OCI-LY3 (cell line): ENCODE data around the gene DENND4A.

Source experiments
- H2AFZ ChIP-seq: fragments of 200-600, 300-600 bp; shearing (Covaris generic); 2 replicates; pipeline ENCODE4 v1.6.0; 2014; ENCODE audit warnings: antibody characterized with exemption, low read depth, low read length
- H3K27ac ChIP-seq: fragments of 200-600, 300-600 bp; sonication (generic); 2 replicates; pipeline ENCODE4 v1.5.1; 2014; ENCODE audit warnings: mild to moderate bottlenecking, low read length, moderate library complexity, mixed read lengths
- H3K27me3 ChIP-seq: fragments of 200-600, 300-600 bp; sonication (generic); 2 replicates; pipeline ENCODE4 v1.6.1; 2014; ENCODE audit warnings: low read depth, low read length, mixed read lengths
- H3K36me3 ChIP-seq: fragments of 200-600, 300-600 bp; sonication (generic); replicated peaks from 2 replicates; pipeline ENCODE3; 2014; ENCODE audit warnings: low read depth, low read length, mixed read lengths
- H3K4me1 ChIP-seq: fragments of 300-600, 200-600 bp; sonication (generic); 2 replicates; pipeline ENCODE4 v1.6.1; 2014; ENCODE audit warnings: low read length, mixed read lengths
- H3K4me2 ChIP-seq: fragments of 200-600, 300-600 bp; sonication (generic); 2 replicates; pipeline ENCODE4 v1.6.1; 2014; ENCODE audit warnings: low read length, mixed read lengths
- H3K4me3 ChIP-seq: fragments of 300-600, 200-600 bp; sonication (generic); 2 replicates; pipeline ENCODE4 v1.5.1; 2014; ENCODE audit warnings: antibody characterized with exemption, mild to moderate bottlenecking, low read length, moderate library complexity
- H3K79me2 ChIP-seq: fragments of 300-600, 200-600 bp; shearing (Covaris generic); 2 replicates; pipeline ENCODE4 v1.6.1; 2014; ENCODE audit warnings: mild to moderate bottlenecking, low read length, mixed read lengths
- H3K9ac ChIP-seq: fragments of 300-600, 200-600 bp; shearing (Covaris generic); 2 replicates; pipeline ENCODE4 v1.6.0; 2014; ENCODE audit warnings: mild to moderate bottlenecking, low read length, moderate library complexity
- H3K9me3 ChIP-seq: fragments of 200-600, 300-600 bp; shearing (Covaris generic); 2 replicates; pipeline ENCODE4 v1.6.1; 2014; ENCODE audit warnings: low read length, mixed read lengths; ENCODE audit not compliant: insufficient read depth
- H4K20me1 ChIP-seq: fragments of 200-600, 300-600 bp; sonication (generic); 2 replicates; pipeline ENCODE4 v1.6.1; 2016; ENCODE audit warnings: low read length, mixed read lengths; ENCODE audit not compliant: insufficient read depth
- CTCF ChIP-seq: fragments of 200-600, 300-600 bp; sonication (generic); IDR thresholded peaks from 2 replicates; pipeline ENCODE4 v1.5.1; 2014; ENCODE audit warnings: antibody characterized with exemption, low read length, low read depth
- EZH2phosphoT487 ChIP-seq: fragments of 200-600 bp; shearing (Covaris generic); IDR thresholded peaks from 2 replicates; pipeline ENCODE4 v1.6.1; 2018; ENCODE audit warnings: antibody characterized with exemption, mixed run types, low read depth

DENND4A gene

GRCh38 chr15:65778269-65778668 lies 13.8 kb downstream of the DENND4A start:
- Histone ChIP-seq H3K9me3 (no peaks in the 10 kb centered on the region), H2AFZ (no peak overlapping the region), H3K4me3 (no peak overlapping the region), H4K20me1 (peaks cover 89% of the 10 kb centered on the region), H3K4me1 (peaks cover 37% of the 10 kb centered on the region), H3K9ac (no peak overlapping the region), H3K79me2 (peaks cover 95% of the 10 kb centered on the region), H3K36me3 (peaks cover 12% of the 10 kb centered on the region), H3K4me2 (no peak overlapping the region), H3K27ac (no peak overlapping the region), H3K27me3 (no peaks in the 10 kb centered on the region)
- TF ChIP-seq CTCF (no peak), EZH2phosphoT487 (no peak)

- peaks cover 90% of the 10 kb centered on the region for H4K20me1 ChIP-seq
- H3K79me2 ChIP-seq = peaks cover 95% of the 10 kb centered on the region
- H3K27ac ChIP-seq = no peak overlapping the region
- peaks cover 16% of the 10 kb centered on the region for H3K36me3 ChIP-seq
- H3K27me3 ChIP-seq = no peaks in the 10 kb centered on the region
- no peak overlapping the region for H3K4me3 ChIP-seq
- no peak overlapping the region for H2AFZ ChIP-seq
- no peak for TF ChIP-seq CTCF
- TF ChIP-seq EZH2phosphoT487 = no peak
- peaks cover 41% of the 10 kb centered on the region for H3K4me1 ChIP-seq
- H3K4me2 ChIP-seq = no peak overlapping the region
- H3K9ac ChIP-seq = no peak overlapping the region
- no peaks in the 10 kb centered on the region for H3K9me3 ChIP-seq
Measured at GRCh38 chr15:65777843-65778242, 14.2 kb downstream of the DENND4A start.

GRCh38 chr15:65777053-65777452 lies 15.0 kb downstream of the DENND4A start:
- H3K79me2 ChIP-seq = peaks cover 95% of the 10 kb centered on the region
- peak overlapping the region; percentile 61 for H3K4me2 ChIP-seq

GRCh38 chr15:65773386-65774111 lies 18.5 kb downstream of the DENND4A start:
- peak overlapping the region; percentile 23 for H3K4me3 ChIP-seq
- H3K9ac ChIP-seq = no peak overlapping the region
- peaks cover 13% of the 10 kb centered on the region for H3K36me3 ChIP-seq
- no peak overlapping the region for H2AFZ ChIP-seq
- TF ChIP-seq EZH2phosphoT487 (no peak), CTCF (no peak)
- H3K4me1 ChIP-seq = peaks cover 55% of the 10 kb centered on the region
- no peaks in the 10 kb centered on the region for H3K9me3 ChIP-seq
- peaks cover 86% of the 10 kb centered on the region for H4K20me1 ChIP-seq
- H3K79me2 ChIP-seq = peaks cover 94% of the 10 kb centered on the region
- peak overlapping the region; percentile 27 for H3K27ac ChIP-seq
- H3K27me3 ChIP-seq = no peaks in the 10 kb centered on the region
- H3K4me2 ChIP-seq = peak overlapping the region; percentile 48

More at GRCh38 chr15:65777053-65777452, 15.0 kb downstream of the DENND4A start:
- Histone ChIP-seq H3K27ac (peak overlapping the region; percentile 20; the same call in 1 of the 2 replicates), H3K27me3 (no peaks in the 10 kb centered on the region), H2AFZ (no peak overlapping the region), H3K4me1 (peaks cover 44% of the 10 kb centered on the region), H3K4me3 (peak overlapping the region; percentile 50), H3K9me3 (no peaks in the 10 kb centered on the region), H3K9ac (peak overlapping the region; percentile 14; the same call in 1 of the 2 replicates), H4K20me1 (peaks cover 89% of the 10 kb centered on the region), H3K36me3 (peaks cover 20% of the 10 kb centered on the region)
- no peak for TF ChIP-seq EZH2phosphoT487
- TF ChIP-seq CTCF = no peak
